NOMO-1 treated with DMSO at 0.1 percent for 48 hours (cell line): ENCODE results near the gene MSMB.
"Not testable (repeated sequence)": the region's sequence is repeated elsewhere in the genome, so short reads cannot be mapped to it uniquely, and the experiment has no call there.

Experiments
- DNase-seq: peaks from one replicate; lab custom pipeline; 2025; ENCODE audit not compliant: unreplicated experiment; lab: John Stamatoyannopoulos, UW

The MSMB gene

DNA sequence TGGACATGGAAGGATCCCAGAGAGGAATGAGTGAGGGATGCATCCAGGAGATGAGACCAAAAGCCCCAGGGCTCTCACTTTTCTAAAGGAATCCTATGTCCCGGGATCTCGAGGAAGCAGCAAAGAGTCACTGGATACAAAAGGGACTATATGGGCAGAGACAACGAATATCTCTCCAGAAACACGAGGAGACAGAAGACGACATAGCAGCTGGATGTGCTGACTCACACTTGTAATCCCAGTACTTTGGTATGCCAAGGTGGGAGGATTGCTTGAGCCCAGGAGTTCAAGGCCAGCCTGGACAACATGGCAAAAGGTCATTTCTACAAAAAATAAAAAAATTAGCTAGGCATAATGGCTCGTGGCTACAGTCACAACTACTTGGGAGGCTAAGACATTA lies 24.7 kb upstream of the MSMB start:
- DNase-seq: no peak

DNA sequence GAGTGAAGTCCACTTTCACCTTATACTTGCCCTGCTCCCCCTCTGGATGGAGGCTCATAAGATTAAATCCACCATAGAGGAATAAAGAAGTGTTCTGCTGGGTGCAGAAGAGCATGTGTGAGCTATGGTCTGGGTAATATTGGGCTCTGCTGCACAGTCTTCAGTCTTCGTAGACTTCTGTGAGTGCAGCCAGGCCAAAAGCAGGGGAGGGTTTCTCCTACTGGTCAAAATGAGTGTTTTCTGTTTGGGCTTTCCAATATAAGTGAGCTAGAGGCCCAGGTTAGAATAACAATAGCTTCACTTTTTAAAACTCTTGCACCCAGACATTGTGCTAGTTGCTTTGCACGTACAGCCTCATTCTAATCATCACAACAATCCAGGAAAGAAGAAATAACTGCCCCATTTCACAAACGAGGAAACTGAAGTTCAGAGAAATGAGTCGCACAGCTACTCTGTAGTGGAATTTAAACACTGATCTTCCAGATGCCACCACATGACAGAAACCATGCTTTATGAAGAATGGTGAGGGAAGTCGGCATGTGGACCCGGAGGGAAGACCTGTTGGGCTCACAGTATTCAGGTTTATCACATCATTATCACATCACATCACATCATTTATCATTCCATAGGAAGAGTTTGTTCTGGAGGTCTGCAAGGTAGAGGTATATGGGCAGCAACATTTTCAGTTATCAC lies 23.8 kb upstream of the MSMB start:
- no peak for DNase-seq

DNA sequence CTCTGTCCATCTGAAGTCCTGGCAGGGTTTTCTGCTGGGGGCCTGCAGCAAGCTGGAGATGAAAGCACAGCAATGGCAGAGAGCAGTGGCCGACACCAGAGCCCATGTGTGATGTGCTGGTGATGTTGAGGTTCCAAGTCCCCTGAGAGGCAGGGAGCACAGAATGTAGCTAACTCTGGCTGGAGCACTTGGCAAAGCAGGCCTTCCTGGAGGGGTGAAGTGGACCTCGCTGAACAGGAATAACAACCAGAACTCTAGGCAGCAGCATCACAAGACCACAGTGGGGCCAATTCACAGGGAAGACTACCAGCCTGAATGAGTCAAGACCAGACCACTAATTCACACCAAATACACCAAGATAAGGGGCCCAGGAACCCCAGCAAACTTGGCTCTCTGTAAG lies 22.8 kb upstream of the MSMB start:
- DNase-seq: no peak

DNA sequence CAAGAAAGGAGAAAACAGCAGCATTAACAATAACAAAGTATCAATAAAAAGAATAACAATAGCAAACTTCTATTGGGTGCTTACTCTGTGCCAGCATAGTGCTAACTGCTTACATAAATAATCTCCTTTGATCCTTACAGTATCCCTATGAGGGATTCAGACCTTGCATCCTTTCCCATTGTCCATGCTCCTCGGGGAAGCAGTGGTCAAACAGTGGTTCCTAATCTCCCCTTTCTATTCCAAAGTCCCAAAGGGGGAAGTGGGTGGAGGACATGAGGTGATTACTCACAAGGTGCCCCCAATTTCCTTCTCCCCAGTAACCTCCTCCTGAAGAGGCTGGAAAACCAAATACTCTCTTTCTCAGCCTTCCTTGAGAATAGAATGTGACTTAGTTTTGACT lies 22.0 kb upstream of the MSMB start:
- DNase-seq: no peak

DNA sequence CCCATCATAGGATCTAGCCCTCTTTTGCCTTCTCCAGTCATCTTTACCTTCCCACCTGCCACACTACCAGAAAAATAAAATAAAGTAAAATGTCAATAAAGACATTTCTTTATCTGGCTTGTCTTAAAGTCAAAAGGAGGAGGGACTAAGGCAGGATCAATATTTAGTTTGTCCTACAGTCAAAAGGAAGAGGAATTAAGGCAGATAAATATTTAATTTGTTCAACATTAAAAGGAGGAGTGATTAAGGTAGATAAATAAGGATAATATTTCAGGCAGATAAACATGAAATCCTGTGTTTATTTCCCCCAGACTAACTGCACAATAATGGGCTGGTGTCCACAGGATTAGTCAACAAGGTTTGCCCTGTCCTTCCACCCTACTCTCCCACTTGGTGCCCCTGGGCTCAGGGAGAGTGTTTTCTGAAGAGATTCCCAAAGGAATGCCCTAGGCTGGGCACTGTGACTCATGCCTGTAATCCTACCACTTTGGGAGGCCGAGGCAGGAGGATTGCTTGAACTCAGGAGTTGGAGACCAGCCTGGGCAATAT lies 18.3 kb upstream of the MSMB start:
- DNase-seq: no peak

DNA sequence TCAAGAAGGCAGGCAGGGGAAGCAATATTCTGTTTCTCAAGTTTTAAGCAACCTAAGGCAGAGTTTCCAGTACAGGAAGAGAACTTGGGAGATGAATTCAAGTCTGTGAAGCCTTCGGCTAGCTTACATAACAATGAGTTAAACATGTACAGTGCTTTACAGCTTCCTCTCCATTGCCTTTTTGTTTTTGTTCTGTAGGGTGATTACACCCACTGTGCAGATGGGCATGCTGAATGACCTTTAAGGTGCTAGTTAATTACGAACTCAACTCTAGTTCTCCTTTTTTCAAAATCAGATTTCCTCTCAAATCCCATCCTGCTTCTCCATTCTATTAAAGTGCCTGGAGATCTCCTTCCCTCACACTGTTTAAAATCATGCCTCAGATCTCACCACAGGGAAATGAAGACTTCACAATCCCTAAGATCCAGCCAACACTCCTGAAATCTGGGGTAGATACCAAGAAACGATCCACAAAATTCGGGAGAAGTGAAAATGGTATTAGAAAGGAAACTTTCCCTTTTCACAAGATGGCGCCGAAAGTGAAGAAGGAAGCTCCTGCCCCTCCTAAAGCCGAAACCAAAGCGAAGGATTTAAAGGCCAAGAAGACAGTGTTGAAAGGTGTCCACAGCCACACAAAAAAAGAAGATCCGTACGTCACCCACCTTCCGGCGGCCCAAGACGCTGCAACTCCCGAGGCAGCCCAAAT lies 16.8 kb upstream of the MSMB start:
- no peak for DNase-seq

DNA sequence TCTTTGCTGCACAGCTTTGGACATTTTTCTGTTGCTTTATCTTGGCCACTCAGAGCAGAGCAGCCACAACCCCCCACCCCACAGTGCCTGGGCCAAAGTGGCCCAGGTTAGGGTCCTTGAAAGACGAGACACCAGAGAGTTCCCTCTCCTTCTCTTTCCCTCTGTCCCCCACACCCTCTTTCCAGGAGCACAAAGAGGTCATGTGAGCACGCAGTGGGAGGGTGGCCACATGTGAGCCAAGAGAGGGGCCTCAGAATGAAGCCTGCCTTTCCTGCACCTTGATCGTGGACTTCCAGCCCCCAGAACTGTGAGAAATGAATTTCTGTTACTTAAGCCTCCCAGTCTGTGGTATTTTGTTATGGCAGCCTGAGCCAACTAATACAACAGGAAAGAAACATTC lies 14.6 kb upstream of the MSMB start:
- DNase-seq: no peak

DNA sequence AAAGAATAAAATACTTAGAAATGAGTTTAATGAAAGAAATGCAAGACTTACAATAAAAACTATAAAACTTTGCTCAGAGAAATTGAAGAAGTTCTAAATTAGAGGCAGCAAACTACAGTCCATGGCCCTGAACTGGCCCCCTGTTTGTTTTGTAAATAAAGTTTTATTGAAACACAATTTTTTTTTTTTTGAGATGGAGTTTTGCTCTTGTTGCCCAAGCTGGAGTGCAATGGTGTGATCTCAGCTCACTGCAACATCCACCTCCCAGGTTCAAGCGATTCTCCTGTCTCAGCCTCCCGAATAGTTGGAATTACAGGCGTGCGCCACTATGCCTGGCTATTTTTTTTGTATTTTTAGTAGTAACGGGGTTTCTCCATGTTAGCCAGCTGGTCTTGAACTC lies 11.9 kb upstream of the MSMB start:
- DNase-seq: not testable (repeated sequence)

DNA sequence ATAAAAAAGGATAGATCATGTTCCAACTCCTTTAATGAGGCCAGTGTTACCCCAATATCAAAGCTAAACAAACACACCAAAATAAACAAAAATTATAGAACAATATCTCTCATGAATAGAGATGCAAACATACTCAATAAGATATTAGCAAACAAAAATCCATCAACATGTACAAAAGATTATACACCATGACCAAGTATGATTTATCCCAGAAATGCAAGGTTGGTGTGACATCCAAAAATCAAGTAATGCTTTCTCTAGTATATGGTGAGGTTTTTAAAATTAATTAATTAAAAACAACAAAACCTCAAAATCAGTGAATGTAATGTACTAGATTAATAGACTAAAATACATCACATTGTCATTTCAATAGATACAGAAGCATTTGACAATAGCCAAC lies 11.0 kb upstream of the MSMB start:
- no peak for DNase-seq

DNA sequence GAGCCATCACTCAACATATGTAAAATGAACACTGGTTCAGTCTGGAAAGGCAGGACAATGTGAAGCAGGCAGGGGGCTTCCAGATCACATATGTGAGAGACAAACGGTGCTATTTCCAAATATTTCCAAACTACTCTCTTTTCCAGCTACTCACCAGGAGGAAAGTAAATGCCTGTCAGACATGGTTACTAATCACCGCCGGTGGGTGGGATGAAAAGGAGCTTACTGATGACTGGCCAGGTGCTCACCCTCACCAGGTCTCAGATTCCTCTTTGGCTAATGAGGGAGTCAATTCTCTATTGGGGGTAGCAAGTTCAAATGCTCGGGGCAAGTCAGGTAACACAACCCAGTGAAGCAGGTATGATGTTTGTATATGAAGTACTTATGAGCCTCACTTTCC lies 9.7 kb upstream of the MSMB start:
- no peak for DNase-seq

DNA sequence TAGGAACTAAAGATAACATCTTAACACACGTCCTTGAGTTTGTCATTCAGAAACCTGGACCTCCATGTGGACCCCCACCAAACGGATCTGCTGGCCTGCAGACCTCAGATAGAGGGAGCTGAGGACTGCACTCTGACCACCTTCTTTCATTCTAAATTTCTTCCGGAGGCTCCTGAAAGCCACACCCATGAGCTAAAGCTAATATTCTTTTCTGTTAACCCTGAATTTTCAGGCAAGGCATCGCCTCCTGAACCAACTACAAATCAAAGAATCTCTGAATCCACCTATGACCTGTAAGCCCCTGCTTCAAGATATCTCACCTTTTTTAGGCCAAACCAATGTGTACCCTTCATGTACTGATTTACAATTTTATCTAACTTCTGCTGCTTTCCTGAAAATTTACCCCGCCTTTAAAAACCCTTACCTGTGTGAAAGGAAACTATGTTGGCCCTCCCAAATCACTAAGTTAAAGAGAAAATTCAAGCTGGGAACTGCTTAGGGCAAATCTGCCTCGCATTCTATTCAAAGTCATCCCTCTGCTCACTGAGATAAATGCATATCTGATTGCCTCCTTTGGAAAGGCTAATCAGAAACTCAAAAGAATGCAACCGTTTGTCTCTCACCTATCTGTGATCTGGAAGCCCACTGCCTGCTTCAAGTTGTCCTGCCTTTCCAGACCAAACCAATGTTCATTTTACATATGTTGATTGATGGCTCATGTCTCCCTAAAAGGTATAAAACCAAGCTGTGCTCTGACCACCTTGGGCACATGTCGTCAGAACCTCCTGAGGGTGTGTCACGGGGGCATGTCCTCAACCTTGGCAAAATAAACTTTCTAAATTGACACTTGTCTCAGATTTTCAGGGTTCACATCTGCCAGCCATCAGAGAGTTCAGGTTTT lies 7.7 kb upstream of the MSMB start:
- no peak for DNase-seq

DNA sequence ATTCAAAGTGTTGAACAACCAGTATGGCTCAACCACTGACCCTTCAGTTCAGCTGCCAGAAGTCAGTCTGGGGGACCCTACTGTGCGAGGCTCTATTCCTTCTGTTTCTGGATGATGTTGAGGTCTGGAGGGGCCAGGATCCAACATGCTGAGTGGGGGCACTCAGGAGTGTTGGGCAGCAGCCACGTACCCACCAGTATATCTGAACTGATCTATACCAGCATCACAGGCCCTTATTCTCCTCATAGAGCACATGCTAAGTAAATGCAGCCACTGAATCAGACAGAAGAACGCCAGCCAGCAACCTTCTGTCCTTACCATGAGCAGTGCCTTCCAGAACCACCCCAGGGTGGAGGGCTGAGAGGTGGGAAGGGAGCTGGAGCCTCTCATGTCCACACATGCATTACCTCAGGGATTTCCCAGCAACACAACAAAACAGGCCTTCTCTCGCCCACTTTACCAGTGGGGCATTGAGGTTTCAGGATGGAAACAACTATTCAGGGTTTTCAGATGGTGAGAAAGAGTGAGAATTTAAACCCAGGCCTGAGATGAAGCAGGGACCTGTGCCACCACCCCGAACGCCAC lies 6.8 kb upstream of the MSMB start:
- DNase-seq: no peak

DNA sequence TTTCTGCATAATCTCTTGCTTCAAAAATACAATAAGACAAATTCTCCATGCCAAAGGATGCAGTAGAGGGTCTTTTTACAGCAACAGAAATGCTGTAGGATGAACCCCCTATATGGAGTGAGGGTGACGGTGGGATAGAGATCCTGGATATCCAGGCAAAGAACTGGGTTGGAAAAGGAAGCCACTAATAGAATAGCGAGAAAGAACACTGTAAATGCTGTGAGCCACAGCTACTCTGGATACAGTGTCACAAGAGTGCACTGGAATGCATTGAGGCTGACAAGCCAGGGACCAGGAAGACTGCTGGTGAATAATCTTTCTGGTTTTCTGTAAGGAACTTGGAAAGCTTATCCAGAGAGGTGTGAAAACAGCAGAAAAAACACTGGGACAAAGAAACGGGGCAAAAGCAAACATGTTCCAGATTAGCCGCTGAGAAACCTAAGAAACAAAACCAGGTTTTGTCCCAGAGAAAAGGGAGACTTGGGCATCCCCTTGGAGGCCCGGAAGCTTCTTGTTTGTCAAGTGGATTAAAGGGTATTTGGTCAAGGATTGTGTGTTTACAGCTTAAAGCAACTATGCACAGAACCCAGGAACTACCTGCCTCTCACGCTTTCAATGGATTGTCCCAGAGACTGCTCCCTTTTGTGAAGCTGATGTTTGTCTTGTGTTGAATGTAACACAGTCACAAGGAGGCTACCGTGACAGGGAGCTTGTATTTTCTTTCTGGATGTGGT lies 6.2 kb upstream of the MSMB start:
- DNase-seq: no peak

DNA sequence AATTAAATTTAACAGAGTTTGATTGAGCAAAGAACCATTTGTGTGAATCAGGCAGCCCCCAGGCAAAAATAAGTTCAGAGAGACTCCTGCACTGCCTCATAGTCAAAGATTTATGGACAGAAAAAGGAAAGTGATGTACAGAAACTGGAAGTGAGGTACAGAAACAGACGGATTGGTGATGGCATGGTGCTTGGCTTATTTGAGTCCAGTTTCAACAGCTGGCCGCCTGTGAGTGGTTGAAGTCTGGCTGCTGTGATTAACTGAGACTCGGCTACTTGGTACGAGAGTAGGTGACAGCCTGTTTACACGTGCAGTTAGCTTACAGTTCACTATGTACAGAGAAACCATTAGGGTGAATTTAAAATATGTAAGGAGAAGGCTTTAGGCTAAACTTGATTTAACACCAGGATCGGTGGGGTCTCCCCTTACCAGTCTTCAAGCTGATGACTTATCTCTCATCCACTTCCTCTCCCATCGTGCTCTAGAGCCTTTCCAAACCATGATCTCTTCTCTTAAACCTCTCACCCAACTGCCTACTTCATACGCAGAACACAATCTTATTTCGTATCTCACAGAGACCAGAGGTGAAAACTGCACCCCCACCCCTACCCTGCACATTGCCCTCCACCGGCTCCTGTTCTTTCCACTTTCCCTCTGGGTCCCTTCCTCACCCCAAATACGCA lies 5.0 kb upstream of the MSMB start:
- DNase-seq: no peak

DNA sequence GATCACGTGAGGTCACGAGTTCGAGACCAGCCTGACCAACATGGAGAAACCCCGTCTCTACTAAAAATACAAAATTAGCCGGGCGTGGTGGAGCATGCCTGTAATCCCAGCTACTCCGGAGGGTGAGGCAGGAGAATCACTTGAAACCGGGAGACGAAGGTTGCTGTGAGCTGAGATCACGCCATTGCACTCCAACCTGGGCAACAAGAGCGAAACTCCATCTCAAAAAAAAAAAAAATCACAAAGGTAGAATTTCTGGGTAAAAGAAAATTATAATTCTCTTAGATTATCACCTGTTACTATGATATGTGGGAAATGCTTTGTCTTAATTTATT lies 3.4 kb upstream of the MSMB start:
- DNase-seq: not testable (repeated sequence)

DNA sequence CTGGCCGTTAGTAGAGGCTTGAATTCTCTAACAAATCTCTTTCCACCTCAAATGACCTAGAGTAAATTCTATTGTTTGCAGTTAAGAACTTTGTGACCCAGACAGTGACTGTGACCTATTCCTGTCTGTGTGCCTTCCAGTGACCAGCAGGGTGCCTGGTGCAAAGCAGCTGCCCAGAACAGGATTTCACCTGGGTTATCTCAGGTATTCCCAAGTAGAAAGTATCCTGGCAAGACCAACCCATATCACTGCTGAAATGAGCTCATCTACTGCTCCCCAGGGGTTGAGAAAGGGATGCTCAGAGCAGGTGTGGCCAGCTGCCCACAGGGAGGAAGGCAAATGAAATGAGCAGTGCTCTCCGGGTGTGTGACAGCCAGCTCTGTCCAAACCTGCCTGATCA lies 2.1 kb upstream of the MSMB start:
- DNase-seq: no peak

DNA sequence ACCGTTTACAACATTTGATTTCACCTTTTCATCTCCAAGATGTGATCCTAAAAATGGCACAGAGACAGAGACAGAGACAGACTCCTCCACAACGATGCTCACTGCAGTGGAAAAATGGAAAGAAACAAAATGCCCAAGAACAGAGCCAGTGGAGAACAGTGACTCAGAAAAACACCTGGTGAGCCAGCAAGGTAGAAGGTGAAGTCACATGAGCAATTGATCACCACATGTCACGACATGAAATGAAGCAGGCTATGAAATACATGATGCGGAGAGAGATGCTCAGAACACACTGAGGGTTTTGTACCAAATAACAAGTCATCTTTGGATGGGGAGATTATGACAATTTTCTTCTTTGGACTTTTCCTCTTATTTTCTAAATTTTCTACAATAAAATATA lies 3.5 kb downstream of the MSMB start:
- no peak for DNase-seq

DNA sequence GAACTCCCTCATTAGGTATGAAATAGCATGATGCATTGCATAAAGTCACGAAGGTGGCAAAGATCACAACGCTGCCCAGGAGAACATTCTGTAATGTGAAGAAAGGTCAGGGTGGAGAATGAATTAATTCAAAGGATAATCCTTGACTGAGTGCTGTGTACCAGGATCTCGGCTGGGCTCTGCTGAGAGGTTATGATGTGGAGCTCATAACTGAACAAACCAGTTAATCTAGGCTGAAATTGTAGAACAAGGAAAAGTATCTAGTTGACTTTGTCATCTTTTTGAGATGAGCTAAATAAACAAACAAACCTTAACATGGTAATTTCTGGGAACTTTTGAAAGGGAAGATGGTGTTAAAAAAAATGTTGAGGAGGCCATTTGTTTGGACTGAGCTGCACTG lies 6.1 kb downstream of the MSMB start:
- no peak for DNase-seq

DNA sequence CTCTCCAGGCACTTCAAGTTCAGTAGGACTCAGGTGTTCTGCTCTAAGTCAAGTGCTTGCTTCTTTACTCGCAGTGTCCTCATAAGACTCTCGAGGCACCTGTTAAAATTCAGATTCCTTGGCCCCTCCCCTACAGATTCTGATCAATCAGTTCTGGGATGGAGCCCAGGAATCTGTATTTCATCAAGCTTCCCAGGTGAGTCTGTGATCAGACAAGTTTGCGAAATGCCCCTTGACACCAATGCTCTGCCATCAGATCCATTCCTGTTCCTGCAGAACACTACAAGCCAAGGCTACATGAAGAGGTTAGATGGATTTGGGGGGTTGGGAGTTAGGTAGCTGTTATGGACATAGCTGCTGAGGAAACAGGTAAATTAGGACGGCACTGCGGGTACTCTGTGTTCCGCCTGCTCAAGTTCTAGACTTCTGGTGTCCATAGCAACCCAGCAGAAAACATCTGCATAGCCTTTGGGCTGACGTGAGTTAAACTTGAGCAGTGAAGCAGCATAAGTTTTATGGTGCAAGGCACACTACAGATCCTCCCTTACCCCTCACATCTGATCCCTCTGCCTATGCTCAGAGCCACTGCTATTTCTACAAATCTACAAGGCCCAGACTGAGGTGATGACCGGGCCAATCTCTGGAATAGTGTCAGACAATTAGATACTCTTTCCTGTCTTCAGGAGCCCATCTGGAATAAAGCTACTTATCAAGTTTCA lies 8.8 kb downstream of the MSMB start:
- DNase-seq: no peak
